ENCODE results near the gene CAMK2D.

Gene CAMK2D

GRCh38 chr4:113444386-113444785 lies 317.2 kb downstream of the CAMK2D start:
- peak overlapping the region in 2 of 5 donors; percentile 19 to 59 for H3K9ac ChIP-seq (ENCODE audit: low read length in 5 of 5)
- no peaks in the 10 kb centered on the region for H3K27me3 ChIP-seq (ENCODE audit: control insufficient read depth in 5 of 5, insufficient read depth in 4 of 5, low read length in 5 of 5)
- H3K9me3 ChIP-seq (ENCODE audit: control insufficient read depth in 5 of 5, low read length in 5 of 5): peaks cover 0 to 3% (median 0%) of the 10 kb centered on the region in 5 donors
- H3K4me1 ChIP-seq (ENCODE audit: control insufficient read depth in 5 of 5, insufficient read depth in 5 of 5, low read length in 5 of 5): peaks cover 10 to 42% (median 35%) of the 10 kb centered on the region in 5 donors
- H3K27ac ChIP-seq (ENCODE audit: low read depth, low read length): peak overlapping the region; percentile 84
- H3K4me3 ChIP-seq (ENCODE audit: low read depth in 1 of 5, low read length in 5 of 5): no peak overlapping the region
- H3K36me3 ChIP-seq (ENCODE audit: control insufficient read depth in 5 of 5, insufficient read depth in 5 of 5, low read length in 5 of 5): no peaks in the 10 kb centered on the region

- no peaks in the 10 kb centered on the region for H3K36me3 ChIP-seq (ENCODE audit: control insufficient read depth in 5 of 5, insufficient read depth in 5 of 5, low read length in 5 of 5)
- no peaks in the 10 kb centered on the region for H3K27me3 ChIP-seq (ENCODE audit: control insufficient read depth in 5 of 5, insufficient read depth in 4 of 5, low read length in 5 of 5)
- H3K27ac ChIP-seq (ENCODE audit: low read depth, low read length): no peak overlapping the region
- peaks cover 0 to 3% (median 0%) of the 10 kb centered on the region in 5 donors for H3K9me3 ChIP-seq (ENCODE audit: control insufficient read depth in 5 of 5, low read length in 5 of 5)
- H3K4me1 ChIP-seq (ENCODE audit: control insufficient read depth in 5 of 5, insufficient read depth in 5 of 5, low read length in 5 of 5): peaks cover 10 to 27% (median 24%) of the 10 kb centered on the region in 5 donors
- H3K9ac ChIP-seq (ENCODE audit: low read length in 5 of 5): no peak overlapping the region
- H3K4me3 ChIP-seq (ENCODE audit: low read depth in 1 of 5, low read length in 5 of 5): no peak overlapping the region
These were observed 318.7 kb downstream of the CAMK2D start for GRCh38 chr4:113442826-113443225.

DNA sequence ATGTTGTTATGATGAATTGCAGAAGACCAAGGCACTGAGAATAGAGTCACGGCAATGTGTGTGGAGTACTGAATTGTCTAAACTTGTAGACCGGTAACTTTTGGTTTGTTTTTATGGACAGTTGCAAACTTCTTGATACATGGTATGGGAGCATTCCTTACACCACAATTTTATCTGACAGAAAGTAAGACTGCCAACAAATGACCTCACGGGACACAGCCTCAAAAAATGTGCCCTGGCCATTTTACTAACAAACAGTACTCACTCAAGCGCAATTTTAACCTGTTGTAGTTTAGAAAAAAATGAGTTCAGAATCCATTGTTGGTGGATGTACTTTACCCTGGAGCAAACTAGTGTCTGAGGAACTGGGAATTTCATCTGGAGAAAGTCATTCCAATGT lies 321.2 kb downstream of the CAMK2D start:
- no peaks in the 10 kb centered on the region for H3K9me3 ChIP-seq (ENCODE audit: control insufficient read depth in 5 of 5, low read length in 5 of 5)
- no peaks in the 10 kb centered on the region for H3K27me3 ChIP-seq (ENCODE audit: control insufficient read depth in 5 of 5, insufficient read depth in 4 of 5, low read length in 5 of 5)
- no peak overlapping the region for H3K27ac ChIP-seq (ENCODE audit: low read depth, low read length)
- H3K4me1 ChIP-seq (ENCODE audit: control insufficient read depth in 5 of 5, insufficient read depth in 5 of 5, low read length in 5 of 5): peaks cover 12 to 33% (median 25%) of the 10 kb centered on the region in 5 donors
- no peak overlapping the region for H3K4me3 ChIP-seq (ENCODE audit: low read depth in 1 of 5, low read length in 5 of 5)
- no peak overlapping the region for H3K9ac ChIP-seq (ENCODE audit: low read length in 5 of 5)
- H3K36me3 ChIP-seq (ENCODE audit: control insufficient read depth in 5 of 5, insufficient read depth in 5 of 5, low read length in 5 of 5): no peaks in the 10 kb centered on the region

- Histone ChIP-seq H3K9ac (ENCODE audit: low read length in 5 of 5) (no peak overlapping the region), H3K27me3 (ENCODE audit: control insufficient read depth in 5 of 5, insufficient read depth in 4 of 5, low read length in 5 of 5) (no peaks in the 10 kb centered on the region), H3K36me3 (ENCODE audit: control insufficient read depth in 5 of 5, insufficient read depth in 5 of 5, low read length in 5 of 5) (no peaks in the 10 kb centered on the region), H3K9me3 (ENCODE audit: control insufficient read depth in 5 of 5, low read length in 5 of 5) (no peaks in the 10 kb centered on the region), H3K4me3 (ENCODE audit: low read depth in 1 of 5, low read length in 5 of 5) (no peak overlapping the region), H3K27ac (ENCODE audit: low read depth, low read length) (peak overlapping the region; percentile 8), H3K4me1 (ENCODE audit: control insufficient read depth in 5 of 5, insufficient read depth in 5 of 5, low read length in 5 of 5) (peaks cover 4 to 27% (median 21%) of the 10 kb centered on the region in 5 donors)
These were observed 322.9 kb downstream of the CAMK2D start for GRCh38 chr4:113438596-113438995.

DNA sequence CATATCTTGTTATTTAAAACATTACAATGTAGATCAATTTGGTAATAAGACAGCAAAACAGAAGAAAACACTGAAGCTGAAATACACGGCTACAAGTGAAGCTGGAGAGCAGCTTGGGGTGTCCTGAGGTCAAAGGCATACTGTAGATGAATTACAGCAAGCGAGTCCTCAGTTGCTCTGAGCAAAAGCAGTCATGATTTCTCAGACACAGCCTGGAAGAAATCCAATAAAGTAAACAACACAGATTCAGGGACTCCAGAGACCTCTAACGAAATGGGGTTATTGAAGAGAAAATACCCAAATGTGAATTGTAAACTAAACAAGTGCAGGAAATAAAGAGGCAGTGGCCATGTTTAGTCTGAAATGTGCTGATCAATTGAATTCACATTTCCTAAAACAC lies 324.4 kb downstream of the CAMK2D start:
- no peaks in the 10 kb centered on the region for H3K27me3 ChIP-seq (ENCODE audit: control insufficient read depth in 5 of 5, insufficient read depth in 4 of 5, low read length in 5 of 5)
- H3K4me1 ChIP-seq (ENCODE audit: control insufficient read depth in 5 of 5, insufficient read depth in 5 of 5, low read length in 5 of 5): peaks cover 4 to 28% (median 24%) of the 10 kb centered on the region in 5 donors
- no peak overlapping the region for H3K9ac ChIP-seq (ENCODE audit: low read length in 5 of 5)
- H3K4me3 ChIP-seq (ENCODE audit: low read depth in 1 of 5, low read length in 5 of 5): no peak overlapping the region
- H3K9me3 ChIP-seq (ENCODE audit: control insufficient read depth in 5 of 5, low read length in 5 of 5): no peaks in the 10 kb centered on the region
- peak overlapping the region; percentile 84 for H3K27ac ChIP-seq (ENCODE audit: low read depth, low read length)
- H3K36me3 ChIP-seq (ENCODE audit: control insufficient read depth in 5 of 5, insufficient read depth in 5 of 5, low read length in 5 of 5): no peaks in the 10 kb centered on the region

DNA sequence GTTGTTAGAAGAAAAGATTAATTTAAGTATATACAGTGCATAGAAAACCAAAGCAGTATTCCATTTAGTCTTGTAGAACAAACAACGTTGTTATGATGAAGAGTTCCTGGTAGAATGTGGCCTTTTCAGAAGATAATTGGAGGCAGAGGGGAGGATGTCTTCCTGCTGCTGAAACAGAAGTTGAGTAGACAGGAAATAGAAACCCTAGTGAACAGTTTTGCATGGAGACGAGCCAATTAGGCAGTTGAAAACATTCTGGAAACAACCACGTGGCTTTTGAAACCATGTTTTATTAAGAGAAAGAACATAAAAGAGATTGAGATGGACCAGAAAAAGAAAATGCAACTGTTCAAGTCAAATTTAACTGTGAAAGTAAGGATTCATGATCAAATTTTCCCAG lies 325.2 kb downstream of the CAMK2D start:
- Histone ChIP-seq H3K27me3 (ENCODE audit: control insufficient read depth in 5 of 5, insufficient read depth in 4 of 5, low read length in 5 of 5) (no peaks in the 10 kb centered on the region), H3K9me3 (ENCODE audit: control insufficient read depth in 5 of 5, low read length in 5 of 5) (no peaks in the 10 kb centered on the region), H3K4me3 (ENCODE audit: low read depth in 1 of 5, low read length in 5 of 5) (no peak overlapping the region), H3K36me3 (ENCODE audit: control insufficient read depth in 5 of 5, insufficient read depth in 5 of 5, low read length in 5 of 5) (no peaks in the 10 kb centered on the region), H3K27ac (ENCODE audit: low read depth, low read length) (peak overlapping the region; percentile 84), H3K4me1 (ENCODE audit: control insufficient read depth in 5 of 5, insufficient read depth in 5 of 5, low read length in 5 of 5) (peaks cover 4 to 28% (median 24%) of the 10 kb centered on the region in 5 donors), H3K9ac (ENCODE audit: low read length in 5 of 5) (peak overlapping the region in 3 of 5 donors; percentile 11 to 33 (median 29))

- Histone ChIP-seq H3K9me3 (ENCODE audit: control insufficient read depth in 5 of 5, low read length in 5 of 5) (no peaks in the 10 kb centered on the region), H3K4me3 (ENCODE audit: low read depth in 1 of 5, low read length in 5 of 5) (no peak overlapping the region), H3K36me3 (ENCODE audit: control insufficient read depth in 5 of 5, insufficient read depth in 5 of 5, low read length in 5 of 5) (no peaks in the 10 kb centered on the region), H3K27ac (ENCODE audit: low read depth, low read length) (peak overlapping the region; percentile 84), H3K27me3 (ENCODE audit: control insufficient read depth in 5 of 5, insufficient read depth in 4 of 5, low read length in 5 of 5) (no peaks in the 10 kb centered on the region), H3K9ac (ENCODE audit: low read length in 5 of 5) (peak overlapping the region in 2 of 5 donors; percentile 11 to 33), H3K4me1 (ENCODE audit: control insufficient read depth in 5 of 5, insufficient read depth in 5 of 5, low read length in 5 of 5) (peaks cover 4 to 28% (median 24%) of the 10 kb centered on the region in 5 donors)
These were observed 325.6 kb downstream of the CAMK2D start for GRCh38 chr4:113435893-113436292.

DNA sequence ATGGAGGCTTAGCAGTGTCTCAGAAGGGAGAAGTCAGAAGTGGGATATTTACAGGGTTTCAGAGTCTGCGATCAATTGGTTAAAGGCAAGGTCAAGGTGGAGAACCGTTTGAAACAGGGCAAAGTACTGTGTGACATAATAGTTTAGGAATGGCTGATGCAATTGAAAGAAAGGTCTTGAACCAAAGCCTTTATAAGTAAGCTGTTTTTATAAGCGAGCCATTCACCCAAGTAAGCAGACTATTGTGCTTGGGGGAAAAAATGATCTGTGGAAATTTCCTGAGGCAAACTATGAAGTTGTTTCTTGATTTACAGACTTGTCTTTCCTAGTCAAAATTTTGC lies 327.3 kb downstream of the CAMK2D start:
- Histone ChIP-seq H3K9me3 (ENCODE audit: control insufficient read depth in 5 of 5, low read length in 5 of 5) (no peaks in the 10 kb centered on the region), H3K4me1 (ENCODE audit: control insufficient read depth in 5 of 5, insufficient read depth in 5 of 5, low read length in 5 of 5) (peaks cover 4 to 28% (median 24%) of the 10 kb centered on the region in 5 donors), H3K4me3 (ENCODE audit: low read depth in 1 of 5, low read length in 5 of 5) (no peak overlapping the region), H3K27me3 (ENCODE audit: control insufficient read depth in 5 of 5, insufficient read depth in 4 of 5, low read length in 5 of 5) (no peaks in the 10 kb centered on the region), H3K36me3 (ENCODE audit: control insufficient read depth in 5 of 5, insufficient read depth in 5 of 5, low read length in 5 of 5) (no peaks in the 10 kb centered on the region), H3K27ac (ENCODE audit: low read depth, low read length) (peak overlapping the region; percentile 84), H3K9ac (ENCODE audit: low read length in 5 of 5) (no peak overlapping the region)

GRCh38 chr4:113433536-113434246 lies 327.8 kb downstream of the CAMK2D start:
- H3K4me3 ChIP-seq (ENCODE audit: low read depth in 1 of 5, low read length in 5 of 5): no peak overlapping the region
- H3K27me3 ChIP-seq (ENCODE audit: control insufficient read depth in 5 of 5, insufficient read depth in 4 of 5, low read length in 5 of 5): no peaks in the 10 kb centered on the region
- peaks cover 4 to 28% (median 24%) of the 10 kb centered on the region in 5 donors for H3K4me1 ChIP-seq (ENCODE audit: control insufficient read depth in 5 of 5, insufficient read depth in 5 of 5, low read length in 5 of 5)

DNA sequence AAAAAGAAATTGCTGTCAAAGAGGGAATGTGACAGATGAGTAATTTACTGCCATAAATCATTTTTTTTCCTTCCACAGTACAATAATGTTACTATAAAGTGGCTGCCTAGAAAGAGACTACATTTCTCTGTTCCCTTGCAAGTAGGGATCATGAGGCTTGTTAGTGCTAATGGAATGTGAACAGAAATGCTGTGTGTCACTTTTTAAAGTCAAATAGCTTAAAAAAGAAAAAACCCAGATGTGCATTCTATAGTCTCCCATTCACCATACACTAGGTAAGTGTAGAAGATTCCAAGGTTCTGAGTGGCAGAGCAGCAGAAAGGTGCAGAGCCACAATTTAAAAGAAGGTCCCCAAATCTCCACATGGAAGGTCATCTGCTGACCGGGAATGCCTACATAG lies 328.4 kb downstream of the CAMK2D start:
- Histone ChIP-seq H3K36me3 (ENCODE audit: control insufficient read depth in 5 of 5, insufficient read depth in 5 of 5, low read length in 5 of 5) (no peaks in the 10 kb centered on the region), H3K4me3 (ENCODE audit: low read depth in 1 of 5, low read length in 5 of 5) (no peak overlapping the region), H3K27ac (ENCODE audit: low read depth, low read length) (peak overlapping the region; percentile 84), H3K4me1 (ENCODE audit: control insufficient read depth in 5 of 5, insufficient read depth in 5 of 5, low read length in 5 of 5) (peaks cover 4 to 28% (median 24%) of the 10 kb centered on the region in 5 donors), H3K27me3 (ENCODE audit: control insufficient read depth in 5 of 5, insufficient read depth in 4 of 5, low read length in 5 of 5) (no peaks in the 10 kb centered on the region), H3K9me3 (ENCODE audit: control insufficient read depth in 5 of 5, low read length in 5 of 5) (no peaks in the 10 kb centered on the region), H3K9ac (ENCODE audit: low read length in 5 of 5) (no peak overlapping the region)

More at GRCh38 chr4:113433536-113434246, 327.8 kb downstream of the CAMK2D start:
- no peaks in the 10 kb centered on the region for H3K36me3 ChIP-seq (ENCODE audit: control insufficient read depth in 5 of 5, insufficient read depth in 5 of 5, low read length in 5 of 5)
- H3K27ac ChIP-seq (ENCODE audit: low read depth, low read length): peak overlapping the region; percentile 84
- H3K9me3 ChIP-seq (ENCODE audit: control insufficient read depth in 5 of 5, low read length in 5 of 5): no peaks in the 10 kb centered on the region
- H3K9ac ChIP-seq (ENCODE audit: low read length in 5 of 5): no peak overlapping the region
